HepG2 (cell line): Measurements from ENCODE around the gene MTUS2. TPM values are rescaled to one million over a fixed set of nuclear protein-coding genes. Genes with fewer than 3 reads are reported as not detected.
A peak's percentile ranks its signal among the peaks of the same experiment; 100 is the strongest.

ENCODE experiments used
- ATAC-seq: fragments of 200-7000 bp; cut with Tn5 transposase; 3 replicates; pipeline ENCODE4 v1.9.1; 2020; ENCODE audit warnings: mild to moderate bottlenecking, moderate library complexity
- BruUV-seq: library from RNA; stranded (reverse); fragments of 400-500 nt; replicated peaks from 2 replicates; lab custom pipeline; 2021; lab: Mats Ljungman, UMichigan
- CTCF ChIA-PET: fragments of 300-600 bp; formaldehyde crosslinking; extraction: SDS; loops from one replicate; lab custom pipeline; 2021; ENCODE audit warnings: low total read pairs, inconsistent platforms, low intra/inter-chr PET ratio; lab: Yijun Ruan, JAX
- POLR2A ChIA-PET: fragments of 350-600 bp; sonication (Branson Sonifier 250); formaldehyde crosslinking; loops from one replicate; lab custom pipeline; 2020; ENCODE audit warnings: antibody characterized with exemption, inconsistent platforms; lab: Yijun Ruan, JAX
- DNase-seq: peaks from one replicate; pipeline ENCODE4 v3.0.0-alpha.2; 2015; ENCODE audit warnings: low spot score
- FAIRE-seq: peaks from 3 replicates; lab custom pipeline; 2011; peaks lifted over from hg19 to GRCh38; lab: Jason Lieb, UNC
- H2AFZ ChIP-seq: one replicate; pipeline ENCODE4 v1.6.1; 2011; ENCODE audit warnings: low read length, inconsistent platforms
- H3K27ac ChIP-seq: fragments of 300-600 bp; 3 replicates; pipeline ENCODE4 v1.8.0; 2011; ENCODE audit warnings: mixed run types, mild to moderate bottlenecking, mixed read lengths, low read length, inconsistent platforms; ENCODE audit not compliant: insufficient read depth; ENCODE audit errors: extremely low read length
- H3K27me3 ChIP-seq, 2 experiments: fragments of 200-600 bp in 1 of 2; 2 replicates in 1 of 2; 3 replicates in 1 of 2; pipeline versions ENCODE4 v1.6.0 to v1.8.0; 2011; ENCODE audit warnings: low read length in 2 of 2, mild to moderate bottlenecking in 2 of 2, moderate library complexity in 2 of 2, inconsistent platforms in 1 of 2; ENCODE audit not compliant: insufficient read depth in 2 of 2, control insufficient read depth in 1 of 2
- H3K36me3 ChIP-seq, 2 experiments: fragments of 200-600 bp in 1 of 2; replicated peaks in 1 of 2; 2 replicates in 1 of 2; 3 replicates in 1 of 2; pipeline versions ENCODE4 v1.5.1 to v1.8.0; 2011; ENCODE audit warnings: low read length in 2 of 2, inconsistent platforms in 1 of 2; ENCODE audit not compliant: insufficient read depth in 2 of 2, control insufficient read depth in 1 of 2
- H3K4me1 ChIP-seq: 2 replicates; pipeline ENCODE4 v1.5.1; 2012; ENCODE audit warnings: low read length, inconsistent platforms; ENCODE audit not compliant: insufficient read depth
- H3K4me2 ChIP-seq: 2 replicates; pipeline ENCODE4 v1.6.0; 2011; ENCODE audit warnings: low read depth, low read length, inconsistent platforms
- H3K4me3 ChIP-seq, 3 experiments: fragments of 200-600 bp in 1 of 3; sonication (generic), shearing (Covaris generic) in 1 of 3; replicated peaks in 1 of 3; 2 replicates each; pipeline ENCODE4 v1.5.1; 2011 to 2016; ENCODE audit warnings: low read length in 3 of 3, inconsistent platforms in 2 of 3, low read depth in 2 of 3, mild to moderate bottlenecking in 2 of 3, control low read depth in 1 of 3, mixed read lengths in 1 of 3; ENCODE audit not compliant: insufficient read depth in 1 of 3
- H3K79me2 ChIP-seq: one replicate; pipeline ENCODE4 v1.6.1; 2011; ENCODE audit warnings: low read length, inconsistent platforms; ENCODE audit not compliant: insufficient read depth
- H3K9ac ChIP-seq: 2 replicates; pipeline ENCODE4 v1.6.0; 2011; ENCODE audit warnings: mild to moderate bottlenecking, low read depth, low read length, inconsistent platforms; ENCODE audit not compliant: insufficient read depth
- H3K9me3 ChIP-seq: 2 replicates; pipeline ENCODE4 v1.5.1; 2012; ENCODE audit warnings: mild to moderate bottlenecking, low read length
- H4K20me1 ChIP-seq: 2 replicates; pipeline ENCODE4 v1.6.0; 2011; ENCODE audit warnings: inconsistent platforms, mild to moderate bottlenecking, low read length, moderate library complexity; ENCODE audit not compliant: insufficient read depth
- BCL6 ChIP-seq: IDR thresholded peaks from 2 replicates; pipeline ENCODE4 v1.6.1; 2016; ENCODE audit warnings: missing genetic modification reagents, missing compliant biosample characterization
- BRCA1 ChIP-seq: sonication (generic); formaldehyde crosslinking; IDR thresholded peaks from 2 replicates; pipeline ENCODE4 v1.4.0; 2020; ENCODE audit warnings: missing genetic modification reagents
- CREB1 ChIP-seq, 2 experiments: fragments of 450-650 bp in 1 of 2; IDR thresholded peaks; 2 replicates each; pipeline ENCODE4 v1.6.1; 2016 to 2017; ENCODE audit warnings: control low read depth in 1 of 2, mild to moderate bottlenecking in 1 of 2, missing compliant biosample characterization in 1 of 2, missing genetic modification characterization in 1 of 2
- ELF3 ChIP-seq: IDR thresholded peaks from 2 replicates; pipeline ENCODE4 v1.6.1; 2016; ENCODE audit warnings: missing genetic modification reagents, missing compliant biosample characterization
- ETS1 ChIP-seq: sonication (generic); formaldehyde crosslinking; IDR thresholded peaks from 2 replicates; pipeline ENCODE4 v1.4.0; 2020; ENCODE audit warnings: missing genetic modification reagents
- FOXA1 ChIP-seq, 2 experiments: fragments of 450-650 bp in 1 of 2; sonication (generic) in 1 of 2; formaldehyde crosslinking in 1 of 2; IDR thresholded peaks; 2 replicates each; pipeline versions ENCODE4 v1.4.0 to v1.6.1; 2016 to 2020; ENCODE audit warnings: missing genetic modification reagents in 1 of 2
- FOXK2 ChIP-seq: fragments of 450-650 bp; IDR thresholded peaks from 2 replicates; pipeline ENCODE4 v1.6.1; 2016
- HOXA3 ChIP-seq: sonication (generic); formaldehyde crosslinking; IDR thresholded peaks from 2 replicates; pipeline ENCODE4 v1.5.0; 2020; ENCODE audit warnings: missing genetic modification reagents
- RBM22 ChIP-seq: fragments of 200-400 bp; formaldehyde crosslinking; optimal IDR thresholded peaks from 2 replicates; pipeline ENCODE3; 2017; ENCODE audit warnings: mild to moderate bottlenecking, low read length, moderate library complexity
- RFXANK ChIP-seq: IDR thresholded peaks from 2 replicates; pipeline ENCODE4 v1.6.1; 2016
- SPEN ChIP-seq: sonication (generic); formaldehyde crosslinking; IDR thresholded peaks from 2 replicates; pipeline ENCODE4 v1.5.1; 2020; ENCODE audit warnings: low read depth, mild to moderate bottlenecking, missing genetic modification reagents
- ZNF138 ChIP-seq: sonication (generic); formaldehyde crosslinking; IDR thresholded peaks from 2 replicates; pipeline ENCODE4 v1.5.0; 2020; ENCODE audit warnings: mild to moderate bottlenecking, low read depth, missing genetic modification reagents
- ZNF530 ChIP-seq: sonication (generic); formaldehyde crosslinking; IDR thresholded peaks from 2 replicates; pipeline ENCODE4 v1.5.0; 2020; ENCODE audit warnings: low read depth, mild to moderate bottlenecking, missing genetic modification reagents
- WGBS: methylation state at CpG from one replicate; pipeline ENCODE4 v1.1.6; 2017; ENCODE audit warnings: low lambda C conversion rate; 5-methylcytosine and 5-hydroxymethylcytosine counted together
- in situ Hi-C: cut with HindIII; loops from 2 replicates; pipeline ENCODE4 v1.10.0; 2017; ENCODE audit warnings: low pct_unique_long_range_greater_than_20kb; ENCODE audit not compliant: extremely low pct_ligation_motif_present
- intact Hi-C: fragments of 100-400 bp; cut with micrococcal nuclease; formaldehyde crosslinking; loops from one replicate; pipeline ENCODE4 v1.10.0; 2022; ENCODE audit not compliant: unreplicated experiment
- polyA plus RNA-seq, 8 experiments: library from polyadenylated mRNA; depleted of rRNA in 3 of 8; stranded (reverse) in 7 of 8; unstranded in 1 of 8; fragments of >200 nt; fragmentation: Illumina TruSeq in 4 of 8; extraction: Trizol in 4 of 8; gene quantifications; 2 replicates each; pipeline versions ENCODE4 v1.2.1 to v1.2.3, GENCODE V29; 2011 to 2016; ENCODE audit warnings: low read depth in 4 of 8, missing spikeins in 1 of 8, mixed read lengths in 1 of 8; ENCODE audit not compliant: insufficient read depth in 1 of 8
- total RNA-seq, 5 experiments: library from RNA; depleted of rRNA; stranded (reverse); fragments of >200 nt; fragmentation: Illumina TruSeq; extraction: Trizol; gene quantifications; 2 replicates each; pipeline ENCODE4 v1.2.3, GENCODE V29; 2016; ENCODE audit warnings: low read depth in 1 of 5

Gene MTUS2
- total and polyA plus RNA-seq, 2 of the 13 experiments (the other 11 are each of a cell fraction or from before 2014, with no cell fraction given), result not detected

GRCh38 chr13:29527511-29527910 lies 707.4 kb downstream of the MTUS2 start:
- ATAC-seq, result no peak
- no peak overlapping the region for H3K27ac ChIP-seq
- H3K27me3 ChIP-seq, result no peaks in the 10 kb centered on the region
- no peak overlapping the region for H2AFZ ChIP-seq
- H4K20me1 ChIP-seq, result no peaks in the 10 kb centered on the region; the same call in 1 of the 2 replicates
- no peak for FAIRE-seq
- no peaks in the 10 kb centered on the region for H3K4me1 ChIP-seq
- CTCF ChIA-PET, result no interaction called here
- H3K4me2 ChIP-seq, result no peak overlapping the region
- in situ Hi-C loops (no loop called here), intact Hi-C loops (no loop called here)
- H3K9me3 ChIP-seq, result no peaks in the 10 kb centered on the region
- POLR2A ChIA-PET, result no interaction called here
- H3K4me3 ChIP-seq, result no peak overlapping the region
- BruUV-seq, result no TSS peak
- 90% methylated on average over 7 of the region's 8 CpGs for whole genome bisulfite sequencing
- peaks cover 40 to 80% of the 10 kb centered on the region in 2 experiments for H3K36me3 ChIP-seq
- no peak for TF ChIP-seq ELF3
- peak; percentile 15 for TF ChIP-seq RBM22
- no peaks in the 10 kb centered on the region for H3K79me2 ChIP-seq
- DNase-seq, result no peak
- H3K9ac ChIP-seq, result no peak overlapping the region

GRCh38 chr13:29527916-29528315 lies 707.8 kb downstream of the MTUS2 start:
- POLR2A ChIA-PET, result no interaction called here
- Histone ChIP-seq H4K20me1 (no peaks in the 10 kb centered on the region; the same call in 1 of the 2 replicates), H3K4me1 (no peaks in the 10 kb centered on the region), H3K79me2 (no peaks in the 10 kb centered on the region), H3K36me3 (peaks cover 44 to 80% of the 10 kb centered on the region in 2 experiments), H3K4me3 (no peak overlapping the region), H3K4me2 (no peak overlapping the region), H3K9me3 (no peaks in the 10 kb centered on the region), H3K27me3 (no peaks in the 10 kb centered on the region), H3K27ac (no peak overlapping the region), H3K9ac (no peak overlapping the region), H2AFZ (no peak overlapping the region)
- TF ChIP-seq BCL6 (CRISPR knock-in tag), result no peak
- no peak for TF ChIP-seq FOXA1 (IDR thresholded peaks at IDR 0.05)
- no peak for TF ChIP-seq FOXA1 (CRISPR knock-in tag; IDR thresholded peaks at IDR 0.05)
- TF ChIP-seq ZNF138 (CRISPR knock-in tag), result no peak
- no peak for TF ChIP-seq ETS1 (CRISPR knock-in tag)
- no peak for TF ChIP-seq SPEN
- TF ChIP-seq CREB1 (IDR thresholded peaks at IDR 0.05), result no peak
- TF ChIP-seq CREB1 (CRISPR knock-in tag; IDR thresholded peaks at IDR 0.05), result no peak
- TF ChIP-seq RFXANK (CRISPR knock-in tag), result no peak
- TF ChIP-seq BRCA1, result no peak
- TF ChIP-seq FOXK2, result no peak
- no peak for TF ChIP-seq HOXA3
- no peak for TF ChIP-seq ZNF530 (CRISPR knock-in tag)
- intact Hi-C loops (no loop called here), in situ Hi-C loops (no loop called here)
- WGBS, result 96% methylated on average over 4 of the region's 5 CpGs
- CTCF ChIA-PET, result no interaction called here
- DNase-seq (no peak), FAIRE-seq (no peak), ATAC-seq (no peak)
- BruUV-seq, result no TSS peak
